Measurements from ENCODE around the gene SPDYC. TPM values are rescaled to one million over a fixed set of nuclear protein-coding genes. Genes with fewer than 3 reads are reported as not detected.
A peak's percentile ranks its signal among the peaks of the same experiment; 100 is the strongest.

The SPDYC gene
- total and polyA plus RNA-seq, 2 of the 13 experiments (the other 11 are each of a cell fraction or from before 2014, with no cell fraction given): 0.15 to 0.33 TPM

DNA sequence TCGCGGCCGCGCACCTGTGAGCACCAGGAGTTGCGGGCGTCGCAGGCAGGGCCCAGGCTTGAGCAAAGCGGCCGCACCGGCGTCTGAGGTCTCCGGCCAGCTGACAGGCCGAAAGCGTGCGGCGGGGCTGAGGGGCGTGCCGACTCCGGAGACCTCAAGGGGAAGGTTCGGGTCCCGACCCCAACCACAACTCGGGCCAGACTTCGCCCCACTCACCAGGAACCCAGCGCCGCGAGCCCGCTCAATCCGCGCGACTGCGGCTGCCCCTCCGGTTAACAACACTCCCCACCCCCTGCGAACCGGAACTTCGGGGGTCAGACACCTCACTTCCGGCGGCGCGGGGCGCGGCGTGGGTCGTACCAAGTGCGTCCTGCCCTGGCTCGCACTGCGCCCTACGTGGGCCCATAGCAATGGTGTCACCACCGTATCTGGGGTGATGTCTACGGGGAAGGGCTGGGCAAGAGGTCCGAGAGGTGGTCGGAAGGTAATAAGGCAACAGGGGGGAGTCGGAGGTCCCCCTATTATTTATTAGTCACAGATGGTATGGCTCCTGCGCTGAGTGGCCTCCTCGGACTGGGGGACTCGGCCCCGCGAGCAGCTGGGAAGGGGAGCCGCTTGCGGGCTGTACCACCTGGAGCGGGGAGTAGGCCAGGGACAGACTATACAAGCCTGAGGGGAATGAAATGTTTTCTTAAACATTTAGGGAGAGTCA, 35.6 kb upstream of the SPDYC start, which contains the start of gene SYVN1 (continued):
- TF ChIP-seq, protein P1, sequence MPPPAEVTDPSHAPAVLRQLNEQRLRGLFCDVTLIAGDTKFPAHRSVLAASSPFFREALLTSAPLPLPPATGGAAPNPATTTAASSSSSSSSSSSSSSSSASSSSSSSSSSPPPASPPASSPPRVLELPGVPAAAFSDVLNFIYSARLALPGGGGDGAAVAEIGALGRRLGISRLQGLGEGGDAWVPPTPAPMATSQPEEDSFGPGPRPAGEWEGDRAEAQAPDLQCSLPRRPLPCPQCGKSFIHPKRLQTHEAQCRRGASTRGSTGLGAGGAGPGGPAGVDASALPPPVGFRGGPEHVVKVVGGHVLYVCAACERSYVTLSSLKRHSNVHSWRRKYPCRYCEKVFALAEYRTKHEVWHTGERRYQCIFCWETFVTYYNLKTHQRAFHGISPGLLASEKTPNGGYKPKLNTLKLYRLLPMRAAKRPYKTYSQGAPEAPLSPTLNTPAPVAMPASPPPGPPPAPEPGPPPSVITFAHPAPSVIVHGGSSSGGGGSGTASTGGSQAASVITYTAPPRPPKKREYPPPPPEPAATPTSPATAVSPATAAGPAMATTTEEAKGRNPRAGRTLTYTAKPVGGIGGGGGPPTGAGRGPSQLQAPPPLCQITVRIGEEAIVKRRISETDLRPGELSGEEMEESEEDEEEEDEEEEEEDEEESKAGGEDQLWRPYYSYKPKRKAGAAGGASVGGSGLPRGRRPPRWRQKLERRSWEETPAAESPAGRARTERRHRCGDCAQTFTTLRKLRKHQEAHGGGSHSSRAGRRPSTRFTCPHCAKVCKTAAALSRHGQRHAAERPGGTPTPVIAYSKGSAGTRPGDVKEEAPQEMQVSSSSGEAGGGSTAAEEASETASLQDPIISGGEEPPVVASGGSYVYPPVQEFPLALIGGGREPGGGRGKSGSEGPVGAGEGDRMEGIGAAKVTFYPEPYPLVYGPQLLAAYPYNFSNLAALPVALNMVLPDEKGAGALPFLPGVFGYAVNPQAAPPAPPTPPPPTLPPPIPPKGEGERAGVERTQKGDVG (CRISPR knock-in tag; IDR thresholded peaks at IDR 0.05; ENCODE audit: borderline replicate concordance): no peak
- TF ChIP-seq, protein P2, sequence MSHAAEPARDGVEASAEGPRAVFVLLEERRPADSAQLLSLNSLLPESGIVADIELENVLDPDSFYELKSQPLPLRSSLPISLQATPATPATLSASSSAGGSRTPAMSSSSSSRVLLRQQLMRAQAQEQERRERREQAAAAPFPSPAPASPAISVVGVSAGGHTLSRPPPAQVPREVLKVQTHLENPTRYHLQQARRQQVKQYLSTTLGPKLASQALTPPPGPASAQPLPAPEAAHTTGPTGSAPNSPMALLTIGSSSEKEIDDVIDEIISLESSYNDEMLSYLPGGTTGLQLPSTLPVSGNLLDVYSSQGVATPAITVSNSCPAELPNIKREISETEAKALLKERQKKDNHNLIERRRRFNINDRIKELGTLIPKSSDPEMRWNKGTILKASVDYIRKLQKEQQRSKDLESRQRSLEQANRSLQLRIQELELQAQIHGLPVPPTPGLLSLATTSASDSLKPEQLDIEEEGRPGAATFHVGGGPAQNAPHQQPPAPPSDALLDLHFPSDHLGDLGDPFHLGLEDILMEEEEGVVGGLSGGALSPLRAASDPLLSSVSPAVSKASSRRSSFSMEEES (CRISPR knock-in tag; IDR thresholded peaks at IDR 0.05): peak; percentile 37; the same call in 1 of the 2 replicates
- no peak for TF ChIP-seq SP5 (CRISPR knock-in tag; IDR thresholded peaks at IDR 0.05; ENCODE audit: borderline replicate concordance, low read depth)
- TF ChIP-seq ATF7 (IDR thresholded peaks at IDR 0.05): peak; percentile 71; the same call in 1 of the 2 replicates
- TF ChIP-seq ATF7 (CRISPR knock-in tag; IDR thresholded peaks at IDR 0.05): no peak
- TF ChIP-seq, protein P3, sequence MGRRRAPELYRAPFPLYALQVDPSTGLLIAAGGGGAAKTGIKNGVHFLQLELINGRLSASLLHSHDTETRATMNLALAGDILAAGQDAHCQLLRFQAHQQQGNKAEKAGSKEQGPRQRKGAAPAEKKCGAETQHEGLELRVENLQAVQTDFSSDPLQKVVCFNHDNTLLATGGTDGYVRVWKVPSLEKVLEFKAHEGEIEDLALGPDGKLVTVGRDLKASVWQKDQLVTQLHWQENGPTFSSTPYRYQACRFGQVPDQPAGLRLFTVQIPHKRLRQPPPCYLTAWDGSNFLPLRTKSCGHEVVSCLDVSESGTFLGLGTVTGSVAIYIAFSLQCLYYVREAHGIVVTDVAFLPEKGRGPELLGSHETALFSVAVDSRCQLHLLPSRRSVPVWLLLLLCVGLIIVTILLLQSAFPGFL (CRISPR knock-in tag; IDR thresholded peaks at IDR 0.05): no peak
- TF ChIP-seq, protein P4, sequence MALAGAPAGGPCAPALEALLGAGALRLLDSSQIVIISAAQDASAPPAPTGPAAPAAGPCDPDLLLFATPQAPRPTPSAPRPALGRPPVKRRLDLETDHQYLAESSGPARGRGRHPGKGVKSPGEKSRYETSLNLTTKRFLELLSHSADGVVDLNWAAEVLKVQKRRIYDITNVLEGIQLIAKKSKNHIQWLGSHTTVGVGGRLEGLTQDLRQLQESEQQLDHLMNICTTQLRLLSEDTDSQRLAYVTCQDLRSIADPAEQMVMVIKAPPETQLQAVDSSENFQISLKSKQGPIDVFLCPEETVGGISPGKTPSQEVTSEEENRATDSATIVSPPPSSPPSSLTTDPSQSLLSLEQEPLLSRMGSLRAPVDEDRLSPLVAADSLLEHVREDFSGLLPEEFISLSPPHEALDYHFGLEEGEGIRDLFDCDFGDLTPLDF (CRISPR knock-in tag; IDR thresholded peaks at IDR 0.05): peak; percentile 59
- TF ChIP-seq ZMYM4 (CRISPR knock-in tag; IDR thresholded peaks at IDR 0.05): no peak
- no peak for TF ChIP-seq RBAK (CRISPR knock-in tag; IDR thresholded peaks at IDR 0.05)
- TF ChIP-seq, protein P5, sequence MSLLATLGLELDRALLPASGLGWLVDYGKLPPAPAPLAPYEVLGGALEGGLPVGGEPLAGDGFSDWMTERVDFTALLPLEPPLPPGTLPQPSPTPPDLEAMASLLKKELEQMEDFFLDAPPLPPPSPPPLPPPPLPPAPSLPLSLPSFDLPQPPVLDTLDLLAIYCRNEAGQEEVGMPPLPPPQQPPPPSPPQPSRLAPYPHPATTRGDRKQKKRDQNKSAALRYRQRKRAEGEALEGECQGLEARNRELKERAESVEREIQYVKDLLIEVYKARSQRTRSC (CRISPR knock-in tag; IDR thresholded peaks at IDR 0.05; ENCODE audit: low read depth): 0 out of 2 replicates have a peak, but pooled peaks have one; percentile 28
- TF ChIP-seq RNF2 (conservative IDR thresholded peaks at IDR 0.05; ENCODE audit: low read depth): no peak
- TF ChIP-seq CEBPG (CRISPR knock-in tag; IDR thresholded peaks at IDR 0.05): no peak
- peak; percentile 20; the same call in 1 of the 2 replicates for TF ChIP-seq ZSCAN29 (CRISPR knock-in tag; conservative IDR thresholded peaks at IDR 0.05)
- TF ChIP-seq, protein P6, sequence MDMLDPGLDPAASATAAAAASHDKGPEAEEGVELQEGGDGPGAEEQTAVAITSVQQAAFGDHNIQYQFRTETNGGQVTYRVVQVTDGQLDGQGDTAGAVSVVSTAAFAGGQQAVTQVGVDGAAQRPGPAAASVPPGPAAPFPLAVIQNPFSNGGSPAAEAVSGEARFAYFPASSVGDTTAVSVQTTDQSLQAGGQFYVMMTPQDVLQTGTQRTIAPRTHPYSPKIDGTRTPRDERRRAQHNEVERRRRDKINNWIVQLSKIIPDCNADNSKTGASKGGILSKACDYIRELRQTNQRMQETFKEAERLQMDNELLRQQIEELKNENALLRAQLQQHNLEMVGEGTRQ (IDR thresholded peaks at IDR 0.05; ENCODE audit: low read depth, low read length): no peak
- TF ChIP-seq, protein P6 (CRISPR knock-in tag; IDR thresholded peaks at IDR 0.05; ENCODE audit: borderline replicate concordance): no peak; the same call in 1 of the 2 replicates
- TF ChIP-seq ZNF367 (CRISPR knock-in tag; IDR thresholded peaks at IDR 0.05; ENCODE audit: borderline replicate concordance): no peak
- 0 out of 2 replicates have a peak, but pooled peaks have one; percentile 68 for TF ChIP-seq ZNF672 (CRISPR knock-in tag; IDR thresholded peaks at IDR 0.05)

Data from HepG2 (cell line).